HG02884 (cell line): Measurements from ENCODE around the gene GCN1.
"Not testable (repeated sequence)": the region's sequence is repeated elsewhere in the genome, so short reads cannot be mapped to it uniquely, and the experiment has no call there.

Experiments
- ATAC-seq: cut with Tn5 transposase; IDR thresholded peaks from one replicate; pipeline ENCODE4 v1.9.1; 2021; ENCODE audit warnings: mild to moderate bottlenecking, moderate library complexity; ENCODE audit not compliant: unreplicated experiment

The GCN1 gene, protein sequence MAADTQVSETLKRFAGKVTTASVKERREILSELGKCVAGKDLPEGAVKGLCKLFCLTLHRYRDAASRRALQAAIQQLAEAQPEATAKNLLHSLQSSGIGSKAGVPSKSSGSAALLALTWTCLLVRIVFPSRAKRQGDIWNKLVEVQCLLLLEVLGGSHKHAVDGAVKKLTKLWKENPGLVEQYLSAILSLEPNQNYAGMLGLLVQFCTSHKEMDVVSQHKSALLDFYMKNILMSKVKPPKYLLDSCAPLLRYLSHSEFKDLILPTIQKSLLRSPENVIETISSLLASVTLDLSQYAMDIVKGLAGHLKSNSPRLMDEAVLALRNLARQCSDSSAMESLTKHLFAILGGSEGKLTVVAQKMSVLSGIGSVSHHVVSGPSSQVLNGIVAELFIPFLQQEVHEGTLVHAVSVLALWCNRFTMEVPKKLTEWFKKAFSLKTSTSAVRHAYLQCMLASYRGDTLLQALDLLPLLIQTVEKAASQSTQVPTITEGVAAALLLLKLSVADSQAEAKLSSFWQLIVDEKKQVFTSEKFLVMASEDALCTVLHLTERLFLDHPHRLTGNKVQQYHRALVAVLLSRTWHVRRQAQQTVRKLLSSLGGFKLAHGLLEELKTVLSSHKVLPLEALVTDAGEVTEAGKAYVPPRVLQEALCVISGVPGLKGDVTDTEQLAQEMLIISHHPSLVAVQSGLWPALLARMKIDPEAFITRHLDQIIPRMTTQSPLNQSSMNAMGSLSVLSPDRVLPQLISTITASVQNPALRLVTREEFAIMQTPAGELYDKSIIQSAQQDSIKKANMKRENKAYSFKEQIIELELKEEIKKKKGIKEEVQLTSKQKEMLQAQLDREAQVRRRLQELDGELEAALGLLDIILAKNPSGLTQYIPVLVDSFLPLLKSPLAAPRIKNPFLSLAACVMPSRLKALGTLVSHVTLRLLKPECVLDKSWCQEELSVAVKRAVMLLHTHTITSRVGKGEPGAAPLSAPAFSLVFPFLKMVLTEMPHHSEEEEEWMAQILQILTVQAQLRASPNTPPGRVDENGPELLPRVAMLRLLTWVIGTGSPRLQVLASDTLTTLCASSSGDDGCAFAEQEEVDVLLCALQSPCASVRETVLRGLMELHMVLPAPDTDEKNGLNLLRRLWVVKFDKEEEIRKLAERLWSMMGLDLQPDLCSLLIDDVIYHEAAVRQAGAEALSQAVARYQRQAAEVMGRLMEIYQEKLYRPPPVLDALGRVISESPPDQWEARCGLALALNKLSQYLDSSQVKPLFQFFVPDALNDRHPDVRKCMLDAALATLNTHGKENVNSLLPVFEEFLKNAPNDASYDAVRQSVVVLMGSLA (N-terminal part only)

GRCh38 chr12:120194534-120195395 is at the start of gene GCN1:
TSS of gene GCN1 (minus strand) at chr12:120194715. CDS start at chr12:120194697, 18 bp downstream.
- ATAC-seq = peak; percentile 54

GRCh38 chr12:120242971-120243699 is 48.6 kb upstream of the GCN1 start:
- ATAC-seq = no peak

GRCh38 chr12:120242275-120242799 is 47.8 kb upstream of the GCN1 start:
- ATAC-seq = no peak

GRCh38 chr12:120241561-120242274 is 47.2 kb upstream of the GCN1 start:
- no peak for ATAC-seq

GRCh38 chr12:120240495-120240833 is 45.9 kb upstream of the GCN1 start:
- no peak for ATAC-seq

GRCh38 chr12:120239776-120240494 is 45.4 kb upstream of the GCN1 start:
- ATAC-seq = no peak

DNA sequence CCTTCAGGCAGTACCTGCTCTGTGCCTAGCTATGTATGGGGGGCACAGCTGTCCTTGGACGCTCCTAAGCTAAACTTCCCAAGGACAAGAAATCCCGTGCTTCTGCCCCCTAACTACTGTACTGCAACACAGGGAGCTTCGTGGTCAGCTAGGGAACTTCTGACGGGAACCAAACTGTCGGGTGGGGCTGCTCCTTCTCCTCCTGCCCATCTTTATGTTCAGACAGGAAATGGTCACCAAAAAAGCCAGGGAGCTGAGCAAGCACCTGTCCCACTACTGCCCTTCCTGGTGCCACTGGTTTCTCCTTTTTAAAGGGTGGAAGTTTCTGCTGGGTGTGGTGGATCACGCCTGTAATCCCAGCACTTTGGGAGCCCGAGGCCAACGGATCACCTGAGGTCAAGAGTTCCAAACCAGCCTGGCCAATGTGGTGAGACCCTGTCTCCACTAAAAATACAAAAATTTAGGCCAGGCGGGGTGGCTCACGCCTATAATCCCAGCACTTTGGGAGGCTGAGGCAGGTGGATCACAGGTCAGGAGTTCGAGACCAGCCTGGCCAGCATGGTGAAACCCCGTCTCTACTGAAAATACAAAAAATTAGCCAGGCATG is 44.4 kb upstream of the GCN1 start:
- no peak for ATAC-seq

DNA sequence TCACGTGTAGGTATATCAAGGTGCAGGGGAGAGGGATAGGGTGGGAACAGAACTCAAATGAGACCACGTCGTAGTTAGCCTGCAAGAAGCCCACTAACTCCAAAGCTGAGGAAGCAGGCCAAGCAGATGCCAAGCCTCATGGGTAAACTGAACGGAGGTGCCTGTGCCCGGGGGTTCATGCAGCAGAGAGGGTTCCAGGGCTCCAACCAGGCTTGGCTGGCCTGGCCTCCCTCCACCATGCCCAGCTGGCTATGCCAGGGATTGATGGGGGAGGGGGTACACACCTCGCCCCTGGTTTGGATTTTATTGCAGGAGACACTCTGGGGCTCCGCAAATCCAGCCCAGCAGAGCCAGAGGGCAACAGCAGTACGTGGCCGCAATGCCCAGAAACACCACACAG is 43.7 kb upstream of the GCN1 start:
- ATAC-seq = no peak

DNA sequence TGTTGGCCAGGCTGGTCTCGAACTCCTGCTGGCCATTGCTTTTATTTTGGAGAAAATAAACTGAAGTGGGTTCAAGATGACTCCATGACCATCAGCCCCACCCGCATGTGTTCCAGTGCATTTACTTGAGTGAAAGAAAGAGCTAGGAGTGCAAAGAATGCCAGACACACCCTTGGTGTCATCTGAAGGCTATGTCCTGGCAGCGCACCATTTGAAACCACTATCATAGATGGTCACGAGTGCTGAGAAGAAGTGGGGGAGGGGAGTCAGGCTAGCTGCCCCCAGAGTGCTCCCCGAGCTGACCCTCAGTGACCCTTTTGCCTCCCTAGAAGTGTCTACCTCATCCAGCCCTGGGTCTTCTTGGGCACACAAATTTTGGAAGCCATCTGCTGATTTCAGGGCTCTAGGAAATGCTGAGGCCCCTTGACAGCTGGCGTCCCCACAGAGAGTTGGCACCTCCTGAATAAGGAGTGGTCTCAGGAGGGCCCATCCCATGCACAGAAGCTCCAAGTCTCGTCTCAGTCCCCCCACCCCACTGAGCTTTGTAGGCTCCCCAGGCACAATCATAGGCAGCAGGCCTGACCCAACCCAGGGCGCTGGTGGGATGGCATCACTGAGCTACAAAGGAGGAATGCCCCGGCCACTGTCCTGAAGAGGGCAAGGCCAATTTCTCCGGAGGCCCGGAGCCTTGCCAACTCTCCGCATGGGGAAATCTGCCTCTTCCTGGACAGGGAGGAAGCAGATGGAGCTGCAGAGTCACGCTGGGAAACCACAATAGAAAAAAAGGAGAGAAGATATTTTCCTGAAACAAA is 43.1 kb upstream of the GCN1 start:
- no peak for ATAC-seq

DNA sequence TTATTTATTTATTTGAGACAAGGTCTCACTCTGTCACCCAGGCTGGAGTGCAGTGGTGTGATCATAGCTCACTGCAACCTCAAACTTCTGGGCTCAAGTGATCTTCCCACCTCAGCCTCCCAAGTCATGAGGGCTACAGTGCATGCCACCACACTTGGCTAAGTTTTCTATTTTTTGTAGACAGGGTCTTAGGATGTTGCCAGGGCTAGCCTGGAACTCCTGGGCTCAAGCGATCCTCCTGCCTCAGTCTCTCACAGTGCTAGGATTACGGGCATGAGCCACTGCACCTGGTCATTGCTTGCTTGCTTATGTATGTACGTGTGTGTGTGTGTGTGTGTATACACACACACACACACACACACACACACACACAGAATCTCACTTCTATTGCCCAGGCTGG is 42.3 kb upstream of the GCN1 start:
- ATAC-seq = not testable (repeated sequence)

GRCh38 chr12:120235369-120236323 is 41.1 kb upstream of the GCN1 start:
- ATAC-seq = no peak

- ATAC-seq = no peak
These were observed 40.3 kb upstream of the GCN1 start for GRCh38 chr12:120234643-120235368.

DNA sequence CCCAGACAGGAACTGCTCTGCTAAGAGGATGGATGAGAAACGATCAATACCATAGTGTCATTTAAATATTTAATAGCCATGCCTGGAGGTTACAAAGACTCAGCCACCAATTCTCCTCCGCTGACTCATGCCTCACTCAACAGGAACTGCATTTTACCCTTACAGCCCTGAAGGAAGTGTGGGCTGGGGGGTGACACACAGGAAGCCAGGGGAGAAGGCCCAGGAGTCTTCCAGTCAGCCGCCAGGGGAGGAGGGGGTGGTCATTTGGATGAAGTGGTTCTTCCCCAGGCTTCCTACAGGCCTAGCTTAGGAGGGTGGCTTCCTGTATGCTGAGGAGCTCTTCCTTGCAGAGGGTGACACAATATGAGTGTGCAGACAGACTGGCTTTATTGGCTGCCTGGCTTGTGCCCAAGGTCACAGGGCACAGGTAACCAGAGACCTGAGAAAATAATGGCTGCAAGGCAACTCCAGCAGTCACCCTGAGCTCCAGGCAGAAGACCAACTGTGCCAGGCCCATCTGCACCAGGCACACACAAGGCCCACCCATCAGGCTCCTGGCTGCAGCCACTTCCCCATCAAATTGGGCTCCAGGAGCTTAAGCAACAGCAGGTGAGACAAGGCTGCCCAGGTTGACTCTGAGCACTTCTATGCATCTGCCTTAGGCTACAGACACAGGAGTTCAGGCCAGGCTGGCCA is 36.9 kb upstream of the GCN1 start:
- no peak for ATAC-seq

- ATAC-seq = no peak
These were observed 36.4 kb upstream of the GCN1 start for GRCh38 chr12:120230974-120231315.
